ENCODE measurements around the gene PPHLN1.

PPHLN1 gene

DNA sequence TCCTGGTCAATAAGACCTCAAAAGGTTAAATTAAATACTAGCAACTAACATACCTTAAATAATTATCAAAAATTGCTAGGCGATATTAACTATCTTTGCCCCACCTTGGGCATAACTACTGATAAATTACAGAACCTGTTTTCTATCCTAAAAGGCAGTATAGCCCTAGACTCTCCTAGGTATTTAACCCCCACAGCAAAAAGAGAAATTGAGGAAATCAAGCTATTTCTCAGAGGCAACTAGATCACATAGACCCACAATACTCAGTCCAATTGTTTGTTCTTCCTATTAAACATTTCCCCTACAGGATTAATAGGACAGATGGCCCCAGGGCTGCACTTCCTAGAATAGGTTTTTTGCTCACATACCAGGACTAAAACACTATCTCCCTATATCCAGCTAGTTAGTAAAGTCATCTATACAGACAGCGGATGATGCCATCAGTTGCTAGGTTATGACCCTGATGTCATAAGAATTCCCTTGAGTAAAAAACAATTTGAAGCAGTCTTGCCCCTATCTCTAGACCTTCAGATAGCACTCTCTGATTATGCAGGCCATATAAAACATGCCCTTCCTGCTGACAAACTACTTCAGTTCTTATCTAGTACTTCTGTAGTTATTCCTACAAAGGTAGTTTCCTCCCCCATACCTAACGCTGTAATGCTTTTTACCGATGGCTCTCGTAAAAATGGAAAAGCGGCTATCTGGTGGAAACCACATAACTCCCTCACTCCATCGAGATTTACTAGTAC is 118.4 kb downstream of the PPHLN1 start:
- H3K9ac ChIP-seq (ENCODE audit: low read length): no peak overlapping the region
- H3K27ac ChIP-seq (ENCODE audit: low read depth, low read length): no peak overlapping the region
- peaks cover 34% of the 10 kb centered on the region for H3K36me3 ChIP-seq (ENCODE audit: control insufficient read depth, insufficient read depth, low read length)

DNA sequence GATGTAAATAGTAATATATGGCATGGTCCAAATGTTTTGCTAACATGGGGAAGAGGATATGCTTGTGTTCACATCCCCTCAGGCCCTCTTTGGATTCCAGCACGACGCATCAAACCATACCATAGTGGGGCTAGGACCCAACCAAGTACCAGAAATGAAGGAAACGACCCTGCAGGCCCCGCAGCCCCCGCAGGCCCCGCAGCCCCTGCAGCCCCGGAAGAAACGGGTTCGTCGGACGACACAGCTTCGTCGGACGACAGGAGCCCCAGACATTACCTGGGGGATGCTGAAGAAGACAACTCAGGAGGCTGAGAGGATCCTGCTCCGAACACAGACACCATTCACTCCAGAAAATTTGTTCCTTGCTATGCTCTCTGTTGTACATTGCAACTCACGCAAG is 119.9 kb downstream of the PPHLN1 start:
- Histone ChIP-seq H3K36me3 (ENCODE audit: control insufficient read depth, insufficient read depth, low read length) (peaks cover 34% of the 10 kb centered on the region), H3K9ac (ENCODE audit: low read length) (no peak overlapping the region), H3K4me3 (ENCODE audit: low read depth, low read length) (peak overlapping the region; percentile 7; the same call in 1 of the 2 replicates), H3K27ac (ENCODE audit: low read depth, low read length) (no peak overlapping the region), H3K27me3 (ENCODE audit: control insufficient read depth, insufficient read depth, low read length) (no peaks in the 10 kb centered on the region), H3K4me1 (ENCODE audit: control insufficient read depth, insufficient read depth, low read length) (peaks cover 50% of the 10 kb centered on the region), H3K9me3 (ENCODE audit: control insufficient read depth, insufficient read depth, low read depth, low read length) (peaks cover 8% of the 10 kb centered on the region; the same call in 1 of the 2 replicates)

More for the DNA sequence above, 118.4 kb downstream of the PPHLN1 start:
- Histone ChIP-seq H3K4me3 (ENCODE audit: low read depth, low read length) (no peak overlapping the region), H3K27me3 (ENCODE audit: control insufficient read depth, insufficient read depth, low read length) (no peaks in the 10 kb centered on the region), H3K9me3 (ENCODE audit: control insufficient read depth, insufficient read depth, low read depth, low read length) (peaks cover 8% of the 10 kb centered on the region; the same call in 1 of the 2 replicates), H3K4me1 (ENCODE audit: control insufficient read depth, insufficient read depth, low read length) (peaks cover 42% of the 10 kb centered on the region)

DNA sequence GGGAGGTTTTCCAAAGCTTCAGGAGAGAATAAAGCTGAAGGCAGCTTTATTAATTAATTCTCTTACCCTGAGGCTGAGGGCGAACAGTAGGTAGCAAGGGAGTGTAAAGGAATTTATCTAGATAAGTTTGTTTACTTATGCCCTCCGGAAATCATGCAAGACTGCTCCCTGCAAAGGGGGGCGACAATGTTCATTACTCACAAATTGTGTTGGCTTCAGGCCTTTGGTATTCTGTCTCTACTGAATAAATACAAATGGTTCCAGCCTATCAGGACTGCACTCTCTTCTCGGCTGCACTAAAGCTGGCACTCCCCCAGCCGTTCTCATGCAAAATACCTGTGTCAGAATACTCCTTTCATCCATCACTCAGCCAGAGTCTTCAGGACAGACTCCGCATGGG is 120.8 kb downstream of the PPHLN1 start:
- Histone ChIP-seq H3K9ac (ENCODE audit: low read length) (no peak overlapping the region), H3K27ac (ENCODE audit: low read depth, low read length) (no peak overlapping the region), H3K9me3 (ENCODE audit: control insufficient read depth, insufficient read depth, low read depth, low read length) (peaks cover 8% of the 10 kb centered on the region; the same call in 1 of the 2 replicates), H3K27me3 (ENCODE audit: control insufficient read depth, insufficient read depth, low read length) (no peaks in the 10 kb centered on the region), H3K4me3 (ENCODE audit: low read depth, low read length) (no peak overlapping the region), H3K4me1 (ENCODE audit: control insufficient read depth, insufficient read depth, low read length) (peaks cover 49% of the 10 kb centered on the region), H3K36me3 (ENCODE audit: control insufficient read depth, insufficient read depth, low read length) (peaks cover 34% of the 10 kb centered on the region)

GRCh38 chr12:42447371-42447786 is 121.4 kb downstream of the PPHLN1 start:
- peaks cover 43% of the 10 kb centered on the region for H3K4me1 ChIP-seq (ENCODE audit: control insufficient read depth, insufficient read depth, low read length)
- no peak overlapping the region for H3K4me3 ChIP-seq (ENCODE audit: low read depth, low read length)
- peaks cover 8% of the 10 kb centered on the region; the same call in 1 of the 2 replicates for H3K9me3 ChIP-seq (ENCODE audit: control insufficient read depth, insufficient read depth, low read depth, low read length)
- H3K9ac ChIP-seq (ENCODE audit: low read length): no peak overlapping the region
- H3K36me3 ChIP-seq (ENCODE audit: control insufficient read depth, insufficient read depth, low read length): peaks cover 30% of the 10 kb centered on the region
- no peak overlapping the region for H3K27ac ChIP-seq (ENCODE audit: low read depth, low read length)
- H3K27me3 ChIP-seq (ENCODE audit: control insufficient read depth, insufficient read depth, low read length): no peaks in the 10 kb centered on the region

DNA sequence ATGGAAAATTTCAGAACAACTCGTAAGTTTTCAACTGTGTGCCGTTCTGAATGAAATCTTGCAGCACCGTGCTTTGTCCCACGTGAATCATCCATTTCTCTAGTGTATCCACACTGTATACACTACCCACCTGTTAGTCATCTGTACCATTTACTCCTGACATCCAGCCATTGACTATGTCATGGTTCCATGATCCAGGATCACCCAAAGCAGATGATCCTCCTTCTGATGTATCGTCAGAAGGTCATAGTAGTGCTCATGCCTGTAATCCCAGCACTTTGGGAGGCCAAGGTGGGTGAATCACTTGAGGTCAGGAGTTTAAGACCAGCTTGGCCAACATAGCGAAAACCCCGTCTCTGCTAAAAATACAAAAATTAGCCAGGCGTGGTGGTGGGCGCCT is 122.9 kb downstream of the PPHLN1 start:
- Histone ChIP-seq H3K27me3 (ENCODE audit: control insufficient read depth, insufficient read depth, low read length) (no peaks in the 10 kb centered on the region), H3K9me3 (ENCODE audit: control insufficient read depth, insufficient read depth, low read depth, low read length) (peaks cover 8% of the 10 kb centered on the region), H3K27ac (ENCODE audit: low read depth, low read length) (no peak overlapping the region), H3K4me1 (ENCODE audit: control insufficient read depth, insufficient read depth, low read length) (peaks cover 33% of the 10 kb centered on the region), H3K36me3 (ENCODE audit: control insufficient read depth, insufficient read depth, low read length) (peaks cover 18% of the 10 kb centered on the region), H3K4me3 (ENCODE audit: low read depth, low read length) (no peak overlapping the region), H3K9ac (ENCODE audit: low read length) (no peak overlapping the region)

DNA sequence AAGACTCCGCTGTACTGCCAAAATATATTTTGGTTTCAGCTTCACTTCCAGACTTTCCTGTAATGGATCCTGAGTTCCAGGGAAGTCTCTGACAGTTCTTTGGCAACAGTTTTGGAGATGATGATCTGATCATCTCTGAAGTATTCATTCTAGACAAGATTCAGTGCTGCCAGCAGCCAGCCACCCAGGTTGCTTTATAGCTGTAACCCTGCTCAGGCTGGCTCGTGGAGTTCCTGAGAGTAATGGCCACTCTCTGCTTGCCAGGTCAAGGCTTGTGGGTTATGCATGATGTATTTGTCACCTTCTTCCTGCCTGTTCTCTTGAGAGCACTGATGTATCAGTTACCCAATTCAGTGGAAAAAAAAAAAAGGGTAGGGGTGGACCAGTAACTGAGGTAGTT is 124.3 kb downstream of the PPHLN1 start:
- no peak overlapping the region for H3K9ac ChIP-seq (ENCODE audit: low read length)
- peaks cover 2% of the 10 kb centered on the region; the same call in 1 of the 2 replicates for H3K9me3 ChIP-seq (ENCODE audit: control insufficient read depth, insufficient read depth, low read depth, low read length)
- H3K36me3 ChIP-seq (ENCODE audit: control insufficient read depth, insufficient read depth, low read length): peaks cover 10% of the 10 kb centered on the region
- H3K4me3 ChIP-seq (ENCODE audit: low read depth, low read length): no peak overlapping the region
- no peak overlapping the region for H3K27ac ChIP-seq (ENCODE audit: low read depth, low read length)
- H3K27me3 ChIP-seq (ENCODE audit: control insufficient read depth, insufficient read depth, low read length): no peaks in the 10 kb centered on the region
- peaks cover 33% of the 10 kb centered on the region for H3K4me1 ChIP-seq (ENCODE audit: control insufficient read depth, insufficient read depth, low read length)

GRCh38 chr12:42458575-42458974 is 132.6 kb downstream of the PPHLN1 start:
- Histone ChIP-seq H3K27me3 (ENCODE audit: control insufficient read depth, insufficient read depth, low read length) (no peaks in the 10 kb centered on the region), H3K36me3 (ENCODE audit: control insufficient read depth, insufficient read depth, low read length) (peaks cover 54% of the 10 kb centered on the region), H3K4me1 (ENCODE audit: control insufficient read depth, insufficient read depth, low read length) (peaks cover 41% of the 10 kb centered on the region), H3K9ac (ENCODE audit: low read length) (no peak overlapping the region), H3K9me3 (ENCODE audit: control insufficient read depth, insufficient read depth, low read depth, low read length) (no peaks in the 10 kb centered on the region), H3K27ac (ENCODE audit: low read depth, low read length) (no peak overlapping the region), H3K4me3 (ENCODE audit: low read depth, low read length) (no peak overlapping the region)

GRCh38 chr12:42459336-42459847 is 133.4 kb downstream of the PPHLN1 start:
- H3K9me3 ChIP-seq (ENCODE audit: control insufficient read depth, insufficient read depth, low read depth, low read length): no peaks in the 10 kb centered on the region
- H3K4me3 ChIP-seq (ENCODE audit: low read depth, low read length): peak overlapping the region; percentile 20; the same call in 1 of the 2 replicates
- no peaks in the 10 kb centered on the region for H3K27me3 ChIP-seq (ENCODE audit: control insufficient read depth, insufficient read depth, low read length)
- peak overlapping the region; percentile 59 for H3K27ac ChIP-seq (ENCODE audit: low read depth, low read length)
- peaks cover 41% of the 10 kb centered on the region for H3K4me1 ChIP-seq (ENCODE audit: control insufficient read depth, insufficient read depth, low read length)
- H3K36me3 ChIP-seq (ENCODE audit: control insufficient read depth, insufficient read depth, low read length): peaks cover 62% of the 10 kb centered on the region
- peak overlapping the region; percentile 50 for H3K9ac ChIP-seq (ENCODE audit: low read length)

DNA sequence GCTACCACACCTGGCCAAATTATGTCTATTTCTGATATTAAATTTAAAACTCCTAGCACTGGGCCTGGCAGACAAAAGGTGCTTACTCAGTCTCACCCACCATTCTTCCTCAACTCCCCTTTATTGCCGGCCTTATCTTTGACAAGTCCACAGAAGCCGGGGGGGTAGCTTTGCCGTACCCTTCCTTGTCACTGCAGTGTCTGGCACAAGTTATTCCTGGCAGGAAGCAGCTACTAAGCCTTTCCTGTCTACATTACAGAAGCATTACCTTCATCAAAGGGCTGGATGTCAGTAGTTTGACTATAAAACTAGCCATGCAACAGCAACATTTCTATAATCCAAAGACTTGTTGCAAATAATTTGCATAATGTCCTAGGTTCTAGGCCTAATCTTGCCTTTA is 136.5 kb downstream of the PPHLN1 start:
- Histone ChIP-seq H3K4me3 (ENCODE audit: low read depth, low read length) (no peak overlapping the region), H3K9me3 (ENCODE audit: control insufficient read depth, insufficient read depth, low read depth, low read length) (no peaks in the 10 kb centered on the region), H3K27me3 (ENCODE audit: control insufficient read depth, insufficient read depth, low read length) (no peaks in the 10 kb centered on the region), H3K27ac (ENCODE audit: low read depth, low read length) (no peak overlapping the region), H3K4me1 (ENCODE audit: control insufficient read depth, insufficient read depth, low read length) (peaks cover 38% of the 10 kb centered on the region), H3K9ac (ENCODE audit: low read length) (no peak overlapping the region), H3K36me3 (ENCODE audit: control insufficient read depth, insufficient read depth, low read length) (peaks cover 82% of the 10 kb centered on the region)

GRCh38 chr12:42463671-42464070 is 137.7 kb downstream of the PPHLN1 start:
- Histone ChIP-seq H3K9me3 (ENCODE audit: control insufficient read depth, insufficient read depth, low read depth, low read length) (no peaks in the 10 kb centered on the region), H3K27me3 (ENCODE audit: control insufficient read depth, insufficient read depth, low read length) (no peaks in the 10 kb centered on the region), H3K36me3 (ENCODE audit: control insufficient read depth, insufficient read depth, low read length) (peaks cover 83% of the 10 kb centered on the region), H3K4me1 (ENCODE audit: control insufficient read depth, insufficient read depth, low read length) (peaks cover 27% of the 10 kb centered on the region), H3K4me3 (ENCODE audit: low read depth, low read length) (no peak overlapping the region), H3K9ac (ENCODE audit: low read length) (no peak overlapping the region), H3K27ac (ENCODE audit: low read depth, low read length) (no peak overlapping the region)

DNA sequence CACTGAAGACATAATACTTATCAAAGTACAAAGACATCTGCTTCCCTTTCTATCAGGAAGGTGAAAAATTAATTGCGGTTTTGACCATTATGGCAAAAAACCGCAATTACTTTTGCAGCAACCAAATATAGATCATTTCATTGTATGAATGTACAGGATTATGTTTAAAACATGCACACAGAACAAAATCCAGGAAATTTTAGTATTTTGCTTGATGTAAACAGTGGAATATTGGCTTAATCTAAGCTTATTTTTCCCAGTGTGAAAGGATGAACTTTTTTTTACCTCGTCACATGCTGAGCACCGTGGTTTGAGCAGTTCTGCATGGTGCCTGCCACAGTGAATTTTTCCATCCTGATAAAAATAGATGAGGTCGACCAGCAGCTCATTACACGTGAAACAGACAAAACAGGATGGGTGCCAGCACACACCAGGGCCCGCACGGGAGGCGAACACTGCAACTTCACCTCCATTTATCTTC is 142.4 kb downstream of the PPHLN1 start:
- no peak overlapping the region for H3K27ac ChIP-seq (ENCODE audit: low read depth, low read length)
- no peak overlapping the region for H3K4me3 ChIP-seq (ENCODE audit: low read depth, low read length)
- peaks cover 71% of the 10 kb centered on the region for H3K36me3 ChIP-seq (ENCODE audit: control insufficient read depth, insufficient read depth, low read length)
- H3K9me3 ChIP-seq (ENCODE audit: control insufficient read depth, insufficient read depth, low read depth, low read length): no peaks in the 10 kb centered on the region
- no peak overlapping the region for H3K9ac ChIP-seq (ENCODE audit: low read length)
- no peaks in the 10 kb centered on the region for H3K27me3 ChIP-seq (ENCODE audit: control insufficient read depth, insufficient read depth, low read length)
- H3K4me1 ChIP-seq (ENCODE audit: control insufficient read depth, insufficient read depth, low read length): peaks cover 34% of the 10 kb centered on the region

Measured in HUES6 (cell line).